Trophoblast cell (in vitro differentiated cells and primary cell): ENCODE results near the gene DDX54.
A peak's percentile ranks its signal among the peaks of the same experiment; 100 is the strongest.

ENCODE experiments used
- DNase-seq, 2 donors: peaks; one replicate each; pipeline ENCODE4 v3.0.0-alpha.2; 2016
- H2AFZ ChIP-seq: 2 replicates; pipeline ENCODE4 v1.6.1; 2013; ENCODE audit warnings: low read length, moderate library complexity, mild to moderate bottlenecking; ENCODE audit not compliant: insufficient read depth, poor library complexity
- H2AK5ac ChIP-seq: 2 replicates; pipeline ENCODE4 v1.6.1; 2013; ENCODE audit warnings: mild to moderate bottlenecking, low read length
- H2BK120ac ChIP-seq: 2 replicates; pipeline ENCODE4 v1.6.1; 2013; ENCODE audit warnings: low read length, mild to moderate bottlenecking, moderate library complexity; ENCODE audit not compliant: insufficient read depth, poor library complexity
- H2BK12ac ChIP-seq: 2 replicates; pipeline ENCODE4 v1.6.1; 2013; ENCODE audit warnings: mild to moderate bottlenecking, low read length, moderate library complexity
- H2BK5ac ChIP-seq: 2 replicates; pipeline ENCODE4 v1.6.1; 2013; ENCODE audit warnings: low read length, low read depth, moderate library complexity, mild to moderate bottlenecking; ENCODE audit not compliant: poor library complexity
- H3K14ac ChIP-seq: 2 replicates; pipeline ENCODE4 v1.6.1; 2013; ENCODE audit warnings: mild to moderate bottlenecking, low read length
- H3K18ac ChIP-seq: 2 replicates; pipeline ENCODE4 v1.6.1; 2013; ENCODE audit warnings: mild to moderate bottlenecking, low read length
- H3K23ac ChIP-seq: 2 replicates; pipeline ENCODE4 v1.6.1; 2013; ENCODE audit warnings: low read length
- H3K27ac ChIP-seq: 2 replicates; pipeline ENCODE4 v1.5.1; 2013; ENCODE audit warnings: low read depth, mild to moderate bottlenecking, inconsistent platforms, low read length, moderate library complexity
- H3K27me3 ChIP-seq: 2 replicates; pipeline ENCODE4 v1.6.1; 2013; ENCODE audit warnings: inconsistent platforms, mild to moderate bottlenecking, low read length, moderate library complexity; ENCODE audit not compliant: insufficient read depth
- H3K36me3 ChIP-seq, 2 experiments: 1 replicate in 1 of 2; 2 replicates in 1 of 2; pipeline ENCODE4 v1.6.1; 2013; ENCODE audit warnings: low read length in 2 of 2, mild to moderate bottlenecking in 2 of 2, moderate library complexity in 1 of 2; ENCODE audit not compliant: insufficient read depth in 2 of 2, control insufficient read depth in 1 of 2
- H3K4ac ChIP-seq: 2 replicates; pipeline ENCODE4 v1.6.1; 2013; ENCODE audit warnings: low read depth, mild to moderate bottlenecking, low read length, moderate library complexity
- H3K4me1 ChIP-seq, 2 experiments: 1 replicate in 1 of 2; 2 replicates in 1 of 2; pipeline ENCODE4 v1.6.1; 2013; ENCODE audit warnings: low read length in 2 of 2, mild to moderate bottlenecking in 2 of 2, moderate library complexity in 1 of 2; ENCODE audit not compliant: insufficient read depth in 2 of 2, control insufficient read depth in 1 of 2
- H3K4me2 ChIP-seq: 2 replicates; pipeline ENCODE4 v1.6.1; 2013; ENCODE audit warnings: inconsistent platforms, mild to moderate bottlenecking, low read length, moderate library complexity
- H3K4me3 ChIP-seq: 2 replicates; pipeline ENCODE4 v1.5.1; 2013; ENCODE audit warnings: mild to moderate bottlenecking, low read depth, low read length, inconsistent platforms
- H3K79me1 ChIP-seq: one replicate; pipeline ENCODE4 v1.6.1; 2013; ENCODE audit warnings: low read length
- H3K79me2 ChIP-seq: 2 replicates; pipeline ENCODE4 v1.6.1; 2013; ENCODE audit warnings: low read length, mild to moderate bottlenecking; ENCODE audit not compliant: control insufficient read depth, insufficient read depth, poor library complexity
- H3K9ac ChIP-seq: 2 replicates; pipeline ENCODE4 v1.6.1; 2013; ENCODE audit warnings: mild to moderate bottlenecking, low read length
- H3K9me3 ChIP-seq: 2 replicates; pipeline ENCODE4 v1.6.1; 2013; ENCODE audit warnings: low read depth, mild to moderate bottlenecking, control low read depth, inconsistent platforms, low read length; ENCODE audit not compliant: insufficient read depth
- H4K12ac ChIP-seq: 2 replicates; pipeline ENCODE4 v1.6.1; 2013; ENCODE audit warnings: low read depth, mild to moderate bottlenecking, low read length, moderate library complexity
- H4K8ac ChIP-seq: 2 replicates; pipeline ENCODE4 v1.6.1; 2013; ENCODE audit warnings: low read depth, mild to moderate bottlenecking, low read length, moderate library complexity
- H4K91ac ChIP-seq: one replicate; pipeline ENCODE4 v1.6.1; 2013; ENCODE audit warnings: low read depth, mild to moderate bottlenecking, low read length, moderate library complexity
- WGBS: extraction: QIAGEN DNeasy Blood & Tissue Kit; methylation state at CpG from one replicate; pipeline ENCODE4 v1.1.7; 2013; ENCODE audit warnings: missing lambda C conversion rate; ENCODE audit not compliant: insufficient read length, insufficient coverage; ENCODE audit errors: extremely low coverage; 5-methylcytosine and 5-hydroxymethylcytosine counted together

The DDX54 gene

DNA sequence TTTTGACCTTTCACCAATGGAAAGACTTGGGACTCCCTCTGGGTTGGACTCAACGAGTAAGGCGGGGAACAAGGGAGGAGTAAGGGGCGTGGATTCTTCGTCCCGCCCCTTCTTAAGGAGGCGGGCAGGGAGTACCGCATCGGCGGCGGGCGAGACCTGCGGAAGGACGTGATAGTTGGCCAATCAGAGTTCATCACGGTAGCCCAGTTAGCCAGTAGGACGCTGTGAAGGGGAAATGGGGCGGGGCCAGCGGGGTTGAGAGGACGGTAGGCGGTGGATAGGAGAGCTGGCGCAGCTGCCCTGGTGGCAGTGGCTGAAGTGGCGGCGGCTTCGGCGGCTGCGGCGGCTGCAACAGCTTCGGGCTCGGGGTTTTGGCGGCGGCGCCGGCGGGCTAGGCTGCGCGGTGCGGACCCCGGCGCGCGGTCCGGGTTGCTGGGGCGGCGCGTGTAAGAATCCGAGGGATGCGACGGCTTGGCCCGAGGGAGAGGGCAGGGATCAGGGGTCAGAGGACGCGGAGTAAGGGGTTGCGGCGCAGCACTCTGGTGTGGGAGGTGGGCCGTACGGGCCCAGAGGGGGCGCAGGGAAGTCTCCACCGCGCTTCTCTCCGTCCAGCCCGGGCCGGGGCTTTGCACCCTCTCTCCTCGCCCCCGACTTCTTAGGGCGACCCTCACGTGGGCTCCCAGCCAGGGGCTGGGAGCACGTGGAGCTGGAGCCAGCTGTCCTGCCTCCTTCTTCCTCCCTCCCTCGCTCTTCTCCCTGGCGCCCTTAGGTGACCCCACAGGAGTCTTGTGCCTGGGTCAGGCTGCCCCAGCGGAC lies 36.1 kb upstream of the DDX54 start, which contains the start of gene TPCN1:
TPCN1 (plus strand) TSS at position 284 of the 816 bp plus-strand sequence. CDS start 5,389 bp downstream, outside the sequence.
- Histone ChIP-seq H3K18ac (peak within 1 kb of the TSS; percentile 71), H3K36me3 (no peaks in the 10 kb centered on the region), H3K23ac (no peak within 1 kb of the TSS), H3K9me3 (no peaks in the 10 kb centered on the region), H2BK5ac (peak within 1 kb of the TSS; percentile 68), H3K79me2 (peaks cover 7% of the 10 kb centered on the region), H3K9ac (peak within 1 kb of the TSS; percentile 76), H3K4me3 (peak within 1 kb of the TSS; percentile 82), H2AK5ac (peak within 1 kb of the TSS; percentile 44), H3K27ac (peak within 1 kb of the TSS; percentile 59), H2BK12ac (peak within 1 kb of the TSS; percentile 30), H4K12ac (peak within 1 kb of the TSS; percentile 6), H3K4me1 (peaks cover 10 to 17% of the 10 kb centered on the region in 2 experiments), H3K27me3 (no peaks in the 10 kb centered on the region), H4K91ac (peak within 1 kb of the TSS; percentile 60), H2BK120ac (peak within 1 kb of the TSS; percentile 29), H3K79me1 (peaks cover 12% of the 10 kb centered on the region), H3K4me2 (peak within 1 kb of the TSS; percentile 89), H2AFZ (peak within 1 kb of the TSS; percentile 83), H3K14ac (peak within 1 kb of the TSS; percentile 73), H3K4ac (peak within 1 kb of the TSS; percentile 18), H4K8ac (peak within 1 kb of the TSS; percentile 87)
- DNase-seq = peak; percentile 100
- no CpG with 5 or more reads among the region's 68 CpGs for WGBS

GRCh38 chr12:113220593-113221180 lies 35.4 kb upstream of the DDX54 start:
- Histone ChIP-seq H3K14ac (no peak overlapping the region), H4K8ac (no peak overlapping the region), H3K9ac (no peak overlapping the region), H3K27ac (no peak overlapping the region), H3K36me3 (no peaks in the 10 kb centered on the region), H3K9me3 (no peaks in the 10 kb centered on the region), H3K18ac (no peak overlapping the region), H3K79me2 (peaks cover 7% of the 10 kb centered on the region), H4K12ac (no peak overlapping the region), H3K4me2 (peak overlapping the region; percentile 70), H3K4me1 (peaks cover 10 to 17% of the 10 kb centered on the region in 2 experiments), H2AK5ac (no peak overlapping the region), H4K91ac (no peak overlapping the region), H3K4ac (no peak overlapping the region), H2BK12ac (no peak overlapping the region), H3K4me3 (peak overlapping the region; percentile 26), H2BK5ac (no peak overlapping the region), H2AFZ (peak overlapping the region; percentile 21), H3K23ac (no peak overlapping the region), H3K27me3 (no peaks in the 10 kb centered on the region), H3K79me1 (peaks cover 12% of the 10 kb centered on the region), H2BK120ac (no peak overlapping the region)
- no CpG with 5 or more reads among the region's 23 CpGs for WGBS
- peak in 1 of 2 donors; percentile 40 for DNase-seq

DNA sequence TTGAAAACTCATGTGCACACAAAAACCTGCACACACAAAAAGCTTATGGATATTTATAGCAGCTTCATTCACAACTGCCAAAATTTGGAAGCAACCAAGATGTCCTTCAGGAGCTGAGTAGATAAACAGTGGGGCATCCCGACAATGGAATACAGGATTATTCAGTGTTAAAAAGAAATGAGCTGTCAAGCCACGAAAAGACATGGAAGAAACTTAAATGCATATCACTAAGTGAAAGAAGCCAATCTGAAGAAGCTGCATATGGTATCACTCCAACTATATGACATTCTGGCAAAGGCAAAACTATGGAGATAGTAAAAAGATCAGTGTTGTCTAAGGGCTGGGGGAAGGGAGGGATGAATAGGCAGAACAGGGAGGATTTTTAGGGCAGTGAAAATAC lies 30.7 kb upstream of the DDX54 start:
- no peak overlapping the region for H2AK5ac ChIP-seq
- no peak overlapping the region for H3K4me3 ChIP-seq
- no CpG with 5 or more reads among the region's 2 CpGs for WGBS
- no peaks in the 10 kb centered on the region for H3K27me3 ChIP-seq
- no peak overlapping the region for H2BK12ac ChIP-seq
- no peak overlapping the region for H3K27ac ChIP-seq
- no peak overlapping the region for H3K9ac ChIP-seq
- H2BK5ac ChIP-seq = no peak overlapping the region
- H4K8ac ChIP-seq = no peak overlapping the region
- no peak overlapping the region for H3K18ac ChIP-seq
- H3K23ac ChIP-seq = no peak overlapping the region
- no peaks in the 10 kb centered on the region for H3K79me2 ChIP-seq
- peaks cover 5 to 8% of the 10 kb centered on the region in 2 experiments for H3K4me1 ChIP-seq
- no peak overlapping the region for H3K4me2 ChIP-seq
- H3K14ac ChIP-seq = no peak overlapping the region
- H3K9me3 ChIP-seq = no peaks in the 10 kb centered on the region
- H3K79me1 ChIP-seq = peaks cover 3% of the 10 kb centered on the region
- DNase-seq = no peak
- no peak overlapping the region for H2AFZ ChIP-seq
- no peaks in the 10 kb centered on the region for H3K36me3 ChIP-seq
- H4K12ac ChIP-seq = no peak overlapping the region
- H3K4ac ChIP-seq = no peak overlapping the region
- H4K91ac ChIP-seq = no peak overlapping the region
- H2BK120ac ChIP-seq = no peak overlapping the region

- H3K79me1 ChIP-seq = peaks cover 5% of the 10 kb centered on the region
- H3K9ac ChIP-seq = no peak overlapping the region
- H3K79me2 ChIP-seq = no peaks in the 10 kb centered on the region
- H3K18ac ChIP-seq = no peak overlapping the region
- H4K91ac ChIP-seq = no peak overlapping the region
- DNase-seq = peak; percentile 98 to 100
- WGBS = no CpG with 5 or more reads among the region's 5 CpGs
- no peak overlapping the region for H3K27ac ChIP-seq
- no peak overlapping the region for H3K4me2 ChIP-seq
- H3K4ac ChIP-seq = no peak overlapping the region
- H3K9me3 ChIP-seq = no peaks in the 10 kb centered on the region
- H2AFZ ChIP-seq = no peak overlapping the region
- H3K4me1 ChIP-seq = peaks cover 5% of the 10 kb centered on the region in 2 experiments
- H3K14ac ChIP-seq = no peak overlapping the region
- H3K23ac ChIP-seq = no peak overlapping the region
- no peak overlapping the region for H4K8ac ChIP-seq
- H2BK5ac ChIP-seq = no peak overlapping the region
- H2BK120ac ChIP-seq = no peak overlapping the region
- no peak overlapping the region for H4K12ac ChIP-seq
- no peak overlapping the region for H3K4me3 ChIP-seq
- no peaks in the 10 kb centered on the region for H3K27me3 ChIP-seq
- no peak overlapping the region for H2AK5ac ChIP-seq
- H2BK12ac ChIP-seq = no peak overlapping the region
- H3K36me3 ChIP-seq = no peaks in the 10 kb centered on the region
Observed at GRCh38 chr12:113214895-113215400, 29.7 kb upstream of the DDX54 start.
